Measurements from ENCODE around the gene ZNF407.

The ZNF407 gene

GRCh38 chr18:74942319-74942910 is 344.7 kb downstream of the ZNF407 start:
- Histone ChIP-seq H3K27ac (ENCODE audit: low read length) (no peak overlapping the region), H3K9ac (ENCODE audit: low read depth, low read length) (no peak overlapping the region), H3K27me3 (ENCODE audit: insufficient read depth, low read length, poor library complexity) (no peaks in the 10 kb centered on the region), H2AFZ (ENCODE audit: low read depth, low read length) (no peak overlapping the region), H4K20me1 (ENCODE audit: insufficient read depth, low read length) (no peaks in the 10 kb centered on the region), H3K9me3 (ENCODE audit: insufficient read depth, low read length, severe bottlenecking) (no peaks in the 10 kb centered on the region), H3K4me2 (ENCODE audit: insufficient read depth, low read length) (no peak overlapping the region), H3K79me2 (ENCODE audit: insufficient read depth, low read length) (no peaks in the 10 kb centered on the region), H3K36me3 (ENCODE audit: insufficient read depth, low read length) (no peaks in the 10 kb centered on the region), H3K4me3 (ENCODE audit: low read depth in 1 of 2, low read length in 2 of 2) (no peak overlapping the region), H3K4me1 (ENCODE audit: insufficient read depth, low read length) (no peaks in the 10 kb centered on the region)
- no peak for TF ChIP-seq EZH2 (IDR thresholded peaks at IDR 0.05; ENCODE audit: borderline replicate concordance, low read depth, low read length, severe bottlenecking)
- ATAC-seq (ENCODE audit: insufficient read depth, low read depth) (no peak), DNase-seq (no peak)

DNA sequence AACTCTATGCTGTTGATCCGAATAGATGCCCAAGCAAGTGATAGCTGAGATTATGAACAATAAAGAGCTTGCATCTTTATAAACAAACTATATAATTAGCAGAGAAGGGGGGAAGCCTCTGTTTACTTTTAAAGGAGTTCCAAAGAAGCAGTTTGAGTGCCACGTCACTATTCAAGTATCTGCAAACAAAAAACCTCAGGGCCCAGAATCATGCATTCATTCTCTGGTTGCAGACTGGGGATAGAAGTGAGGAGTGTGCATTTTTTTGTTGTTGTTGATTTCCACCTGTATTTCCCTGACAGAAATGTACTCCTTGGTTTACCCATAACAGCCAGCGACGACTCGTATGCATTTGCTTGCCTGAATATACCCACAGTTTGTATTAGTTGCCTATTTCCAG is 347.0 kb downstream of the ZNF407 start:
- H3K4me2 ChIP-seq (ENCODE audit: insufficient read depth, low read length), result no peak overlapping the region
- H3K4me1 ChIP-seq (ENCODE audit: insufficient read depth, low read length), result no peaks in the 10 kb centered on the region
- TF ChIP-seq EZH2 (IDR thresholded peaks at IDR 0.05; ENCODE audit: borderline replicate concordance, low read depth, low read length, severe bottlenecking) (no peak), CTCF (IDR thresholded peaks at IDR 0.05; ENCODE audit: borderline replicate concordance, extremely low read depth, low read length, poor library complexity, severe bottlenecking) (no peak)
- no peak overlapping the region for H3K27ac ChIP-seq (ENCODE audit: low read length)
- H3K9me3 ChIP-seq (ENCODE audit: insufficient read depth, low read length, severe bottlenecking), result no peaks in the 10 kb centered on the region
- no peaks in the 10 kb centered on the region for H4K20me1 ChIP-seq (ENCODE audit: insufficient read depth, low read length)
- H3K79me2 ChIP-seq (ENCODE audit: insufficient read depth, low read length), result no peaks in the 10 kb centered on the region
- H3K36me3 ChIP-seq (ENCODE audit: insufficient read depth, low read length), result no peaks in the 10 kb centered on the region
- H3K9ac ChIP-seq (ENCODE audit: low read depth, low read length), result no peak overlapping the region
- ATAC-seq (ENCODE audit: insufficient read depth, low read depth) (no peak), DNase-seq (no peak)
- H2AFZ ChIP-seq (ENCODE audit: low read depth, low read length), result no peak overlapping the region
- no peak overlapping the region for H3K4me3 ChIP-seq (ENCODE audit: low read depth in 1 of 2, low read length in 2 of 2)
- no peaks in the 10 kb centered on the region for H3K27me3 ChIP-seq (ENCODE audit: insufficient read depth, low read length, poor library complexity)

DNA sequence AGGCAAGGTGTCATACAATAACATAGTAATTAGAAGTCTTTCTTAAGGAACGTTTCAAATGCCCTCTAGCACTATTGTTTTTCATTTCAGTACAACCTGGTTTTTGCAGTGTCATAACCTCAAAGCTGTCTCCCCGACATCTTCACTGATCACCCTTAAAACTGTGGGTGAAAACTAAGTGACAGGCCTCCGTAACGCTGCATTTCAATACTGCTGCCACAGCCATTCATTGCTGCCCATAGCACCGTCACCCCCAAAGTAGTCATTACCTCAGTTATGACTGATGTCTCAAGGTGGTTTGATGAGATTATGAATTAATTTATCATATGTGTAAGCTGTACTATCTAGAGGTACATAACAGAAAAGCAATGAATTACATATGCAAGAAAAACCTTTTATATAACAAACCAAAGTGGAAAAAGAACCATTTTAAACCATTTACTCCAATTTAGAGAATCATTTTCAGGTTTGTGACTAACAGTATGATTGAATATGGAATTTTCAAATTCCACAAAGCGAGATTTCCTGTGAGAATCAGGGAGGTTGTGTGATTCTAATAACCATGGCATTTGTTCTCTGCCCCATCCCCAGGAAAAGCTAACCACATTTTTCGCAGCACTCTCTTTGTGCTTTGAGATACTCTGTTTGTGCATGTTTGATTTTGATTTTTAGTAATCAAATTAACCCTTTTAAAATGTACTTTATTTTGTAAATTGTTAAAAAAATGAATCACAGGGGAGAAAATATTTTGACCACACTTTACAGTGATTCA is 348.3 kb downstream of the ZNF407 start:
- Histone ChIP-seq H3K4me3 (ENCODE audit: low read depth in 1 of 2, low read length in 2 of 2) (no peak overlapping the region), H3K27ac (ENCODE audit: low read length) (no peak overlapping the region), H2AFZ (ENCODE audit: low read depth, low read length) (no peak overlapping the region), H3K9ac (ENCODE audit: low read depth, low read length) (no peak overlapping the region), H3K9me3 (ENCODE audit: insufficient read depth, low read length, severe bottlenecking) (no peaks in the 10 kb centered on the region), H3K27me3 (ENCODE audit: insufficient read depth, low read length, poor library complexity) (no peaks in the 10 kb centered on the region), H3K79me2 (ENCODE audit: insufficient read depth, low read length) (no peaks in the 10 kb centered on the region), H3K4me1 (ENCODE audit: insufficient read depth, low read length) (no peaks in the 10 kb centered on the region), H4K20me1 (ENCODE audit: insufficient read depth, low read length) (no peaks in the 10 kb centered on the region), H3K36me3 (ENCODE audit: insufficient read depth, low read length) (no peaks in the 10 kb centered on the region), H3K4me2 (ENCODE audit: insufficient read depth, low read length) (no peak overlapping the region)
- no peak for DNase-seq
- ATAC-seq (ENCODE audit: insufficient read depth, low read depth), result no peak
- no peak for TF ChIP-seq EZH2 (IDR thresholded peaks at IDR 0.05; ENCODE audit: borderline replicate concordance, low read depth, low read length, severe bottlenecking)
- no peak for TF ChIP-seq CTCF (IDR thresholded peaks at IDR 0.05; ENCODE audit: borderline replicate concordance, extremely low read depth, low read length, poor library complexity, severe bottlenecking)

- Histone ChIP-seq H3K79me2 (ENCODE audit: insufficient read depth, low read length) (no peaks in the 10 kb centered on the region), H3K27me3 (ENCODE audit: insufficient read depth, low read length, poor library complexity) (no peaks in the 10 kb centered on the region), H4K20me1 (ENCODE audit: insufficient read depth, low read length) (no peaks in the 10 kb centered on the region), H3K9ac (ENCODE audit: low read depth, low read length) (no peak overlapping the region), H3K9me3 (ENCODE audit: insufficient read depth, low read length, severe bottlenecking) (no peaks in the 10 kb centered on the region), H3K4me1 (ENCODE audit: insufficient read depth, low read length) (no peaks in the 10 kb centered on the region), H3K4me2 (ENCODE audit: insufficient read depth, low read length) (no peak overlapping the region), H3K4me3 (ENCODE audit: low read depth in 1 of 2, low read length in 2 of 2) (no peak overlapping the region), H3K36me3 (ENCODE audit: insufficient read depth, low read length) (no peaks in the 10 kb centered on the region), H2AFZ (ENCODE audit: low read depth, low read length) (no peak overlapping the region), H3K27ac (ENCODE audit: low read length) (no peak overlapping the region)
- TF ChIP-seq CTCF (IDR thresholded peaks at IDR 0.05; ENCODE audit: borderline replicate concordance, extremely low read depth, low read length, poor library complexity, severe bottlenecking) (no peak), EZH2 (IDR thresholded peaks at IDR 0.05; ENCODE audit: borderline replicate concordance, low read depth, low read length, severe bottlenecking) (no peak)
- ATAC-seq (ENCODE audit: insufficient read depth, low read depth) (no peak), DNase-seq (no peak)
These were observed 349.1 kb downstream of the ZNF407 start for GRCh38 chr18:74946646-74947375.

Measured in DND-41 (cell line).